HG03103 (cell line): ENCODE results near the gene NMUR1.

Source experiments
- ATAC-seq: cut with Tn5 transposase; IDR thresholded peaks from one replicate; pipeline ENCODE4 v1.9.1; 2021; ENCODE audit warnings: low read depth; ENCODE audit not compliant: unreplicated experiment

Gene NMUR1

GRCh38 chr2:231527955-231528635 is 2.1 kb downstream of the NMUR1 start:
- no peak for ATAC-seq

DNA sequence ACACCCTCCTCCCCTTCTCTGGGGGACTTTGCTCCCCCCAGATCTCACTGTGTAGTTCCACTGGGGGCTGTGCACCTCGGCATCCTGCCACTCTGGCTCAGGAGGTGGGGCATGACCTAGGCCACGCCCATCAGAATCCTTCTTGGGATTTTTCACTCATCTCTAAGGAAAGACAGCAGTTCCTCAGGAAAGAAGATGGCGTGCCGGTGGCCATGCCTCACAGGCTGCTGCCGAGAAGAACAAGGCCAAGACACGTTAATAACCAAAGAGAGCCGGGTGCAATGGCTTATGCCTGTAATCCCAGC is 3.2 kb downstream of the NMUR1 start:
- ATAC-seq = no peak

GRCh38 chr2:231526341-231527090 is 3.7 kb downstream of the NMUR1 start:
- no peak for ATAC-seq

DNA sequence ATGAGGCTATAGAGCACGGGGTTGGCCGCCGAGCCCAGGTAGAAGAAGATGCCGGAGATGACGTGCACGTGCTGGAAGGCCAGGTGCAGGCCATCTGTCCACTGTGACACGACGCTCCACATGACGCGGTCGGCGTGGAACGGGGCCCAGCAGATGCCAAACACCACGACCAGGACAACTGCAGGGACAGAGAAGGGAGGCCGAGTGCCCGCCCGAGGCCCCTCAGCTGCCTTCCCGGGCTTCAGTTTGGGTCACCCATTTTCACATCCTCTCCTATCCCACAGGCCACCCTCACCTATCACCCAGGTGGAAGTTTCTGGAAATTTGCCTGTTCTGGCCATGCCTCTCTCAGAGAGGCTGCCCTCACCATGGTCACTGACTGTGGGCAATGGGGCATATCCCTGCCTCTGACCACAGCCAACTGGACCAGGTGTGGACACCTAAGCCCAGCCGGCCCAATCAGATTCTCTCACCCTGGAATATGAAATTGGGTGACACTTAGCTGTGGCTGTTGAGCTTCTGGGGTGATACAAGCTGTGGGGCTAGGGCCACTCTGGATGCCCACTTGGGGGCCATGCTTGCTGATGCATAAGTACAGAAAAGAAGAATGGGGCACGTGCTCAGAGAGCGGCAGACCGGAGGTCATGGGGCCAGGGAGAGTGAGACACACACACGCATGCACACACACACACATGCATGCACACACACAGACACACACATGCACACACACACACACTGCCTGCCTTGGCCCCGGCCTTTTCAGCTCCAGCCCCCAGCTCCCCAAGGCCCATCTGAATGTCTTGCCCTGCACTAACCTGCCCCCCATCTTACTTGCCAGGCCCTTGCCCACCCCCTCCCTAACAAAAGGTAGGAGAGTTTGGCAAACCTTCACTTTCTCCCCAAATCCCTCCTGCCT is 4.7 kb downstream of the NMUR1 start:
- ATAC-seq = no peak

- no peak for ATAC-seq
These were observed 5.6 kb downstream of the NMUR1 start for GRCh38 chr2:231524477-231525247.

DNA sequence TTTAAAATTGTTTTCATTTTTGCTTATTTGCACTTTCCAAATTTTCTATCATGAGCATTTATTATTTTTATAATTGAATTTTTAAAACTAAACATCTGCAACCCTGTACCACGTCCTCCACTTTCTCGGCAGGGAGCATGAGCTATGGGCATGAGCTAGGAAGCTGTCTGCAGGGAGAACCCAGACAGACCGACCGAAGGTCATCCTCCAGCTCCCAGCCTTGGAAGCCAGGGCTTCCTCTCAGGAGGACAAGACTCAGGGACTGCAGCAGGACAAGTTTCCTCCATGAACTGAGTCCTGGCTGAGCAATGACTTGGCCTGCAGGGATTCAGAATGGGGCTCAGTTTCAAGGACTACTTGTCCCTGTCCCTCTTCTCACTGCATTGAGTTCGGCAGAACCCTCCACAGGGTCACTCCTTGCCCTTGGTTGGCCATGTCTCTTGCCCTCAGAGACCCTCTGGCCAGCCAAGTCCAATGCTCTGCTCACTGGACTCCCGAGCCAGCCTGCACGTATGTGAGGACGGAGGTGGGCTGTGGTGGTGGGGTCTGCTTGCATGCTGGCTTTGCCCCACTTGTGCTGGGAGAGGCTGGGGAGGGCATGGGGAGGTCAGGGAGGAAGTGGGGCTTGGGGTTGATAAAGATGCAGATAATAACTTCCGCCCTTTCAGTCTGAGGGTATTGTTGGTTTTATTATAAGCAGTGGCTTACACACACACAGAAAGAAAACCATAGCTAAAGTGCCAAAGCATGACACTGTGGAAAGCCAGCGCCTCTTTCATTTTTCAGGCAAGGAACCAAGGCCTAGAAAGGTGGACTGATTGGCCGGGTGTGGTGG is 6.6 kb downstream of the NMUR1 start:
- ATAC-seq = no peak

GRCh38 chr2:231522418-231523180 is 7.6 kb downstream of the NMUR1 start:
- no peak for ATAC-seq

- ATAC-seq = no peak
These were observed 8.8 kb downstream of the NMUR1 start for GRCh38 chr2:231521443-231521842.

- ATAC-seq = no peak
These were observed 10.2 kb downstream of the NMUR1 start for GRCh38 chr2:231519975-231520555.

- no peak for ATAC-seq
These were observed 11.5 kb downstream of the NMUR1 start for GRCh38 chr2:231518771-231519170.

DNA sequence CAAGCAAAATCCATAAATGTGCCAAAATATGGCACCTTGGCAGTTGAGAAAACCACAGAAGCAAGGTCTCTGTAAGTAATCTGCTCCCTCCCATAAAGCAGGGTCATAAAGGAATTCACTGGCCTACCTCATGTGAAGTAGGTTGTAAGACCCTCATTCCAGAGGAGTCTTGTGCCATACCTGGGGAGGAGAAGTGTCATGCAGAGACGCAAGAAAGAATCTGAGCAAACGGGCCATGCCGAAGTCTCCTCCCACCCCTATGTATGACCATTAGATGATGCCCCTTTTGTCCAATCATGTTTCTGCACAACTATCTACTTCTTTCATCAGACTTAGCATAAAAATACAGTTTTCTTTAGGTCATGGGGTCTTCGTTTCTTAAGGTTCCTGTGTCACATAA is 14.6 kb downstream of the NMUR1 start:
- no peak for ATAC-seq

DNA sequence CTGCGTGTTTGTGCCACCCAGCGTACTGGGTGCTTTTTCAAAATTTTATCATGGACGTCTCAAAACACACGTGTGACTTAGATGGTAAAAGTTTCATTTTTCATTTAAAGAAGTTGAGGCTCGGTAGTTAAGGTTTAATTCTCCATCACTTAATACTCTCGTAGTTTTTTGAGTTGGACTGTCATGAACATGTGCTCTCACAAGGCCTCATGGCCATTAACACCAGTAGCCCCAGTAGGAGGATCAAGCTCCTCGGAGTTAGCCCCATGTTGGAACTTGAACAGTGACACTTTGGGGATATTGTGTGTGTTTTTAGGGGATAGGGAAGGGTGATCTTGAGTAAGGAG is 15.3 kb downstream of the NMUR1 start:
- no peak for ATAC-seq

- ATAC-seq = peak; percentile 98
These were observed 15.9 kb downstream of the NMUR1 start for GRCh38 chr2:231514225-231514950.

DNA sequence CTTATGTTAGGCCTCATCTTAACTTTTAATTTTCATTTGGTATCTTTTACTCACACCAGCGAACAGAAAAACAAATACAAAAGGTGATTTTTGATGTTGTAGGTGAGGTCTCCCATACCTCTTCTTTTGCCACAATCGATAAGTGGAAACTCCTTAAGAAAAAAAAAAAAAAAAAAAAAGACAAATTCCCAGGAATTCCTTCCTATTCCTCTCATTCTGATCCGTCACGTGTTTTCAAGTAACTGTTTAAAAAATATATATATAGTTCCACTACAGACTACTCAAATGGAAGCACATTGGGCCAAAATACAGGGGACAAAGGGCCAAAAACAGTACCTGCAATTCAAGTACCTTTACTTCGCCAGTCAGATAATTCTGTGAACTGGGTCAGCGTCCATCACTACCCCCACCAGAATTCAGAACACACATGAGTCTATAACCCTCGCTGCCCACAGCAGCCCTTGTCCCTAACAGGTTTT is 16.5 kb downstream of the NMUR1 start:
- ATAC-seq = no peak

GRCh38 chr2:231512222-231512621 is 18.0 kb downstream of the NMUR1 start:
- ATAC-seq = no peak

DNA sequence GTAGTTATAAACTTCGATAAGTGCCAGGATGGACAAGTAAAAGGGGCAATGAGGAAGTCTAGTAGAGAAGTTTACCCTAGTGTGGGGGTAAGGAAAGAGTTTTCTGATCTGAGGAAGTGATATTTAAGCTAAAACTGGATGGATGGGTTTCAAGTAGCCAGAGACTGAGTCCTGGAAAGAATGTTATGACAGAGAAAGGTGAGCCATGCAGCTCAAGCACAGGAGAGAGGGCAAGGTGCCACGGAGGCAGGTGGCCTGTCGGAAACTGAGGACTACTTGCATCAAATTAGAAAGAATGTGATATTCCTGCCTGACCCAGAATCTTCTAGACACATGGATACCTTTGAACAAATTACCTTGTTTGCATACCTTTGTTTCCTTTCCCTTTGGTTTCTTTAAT is 26.5 kb downstream of the NMUR1 start:
- no peak for ATAC-seq

GRCh38 chr2:231502596-231502995 is 27.6 kb downstream of the NMUR1 start:
- ATAC-seq = no peak

DNA sequence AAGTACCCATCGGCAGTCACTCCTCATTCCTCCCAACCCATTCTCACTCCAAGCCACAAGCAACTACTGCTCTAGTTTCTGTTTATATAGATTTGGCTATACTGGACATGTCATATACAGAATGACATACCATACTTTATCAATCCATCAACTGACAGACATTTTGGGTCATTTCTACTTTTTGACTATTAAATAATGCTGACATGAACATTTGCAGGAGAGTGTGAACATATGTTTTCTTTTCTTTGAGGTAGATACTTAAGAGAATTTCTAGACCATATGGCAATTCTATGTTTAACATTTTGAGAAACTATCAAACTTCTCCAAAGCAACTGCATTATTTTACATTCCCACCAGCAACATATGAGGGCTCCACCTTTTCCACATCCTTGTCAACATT is 32.6 kb downstream of the NMUR1 start:
- ATAC-seq = no peak
